KMS-11 (cell line): Measurements from ENCODE around the gene ASIC4.

Source experiments
- H2AFZ ChIP-seq: fragments of 200-600 bp; sonication (generic); 2 replicates; pipeline ENCODE4 v1.6.1; 2016; ENCODE audit warnings: antibody characterized with exemption, mixed run types, low read depth
- H3K27ac ChIP-seq: fragments of 200-600 bp; sonication (generic); 2 replicates; pipeline ENCODE4 v1.6.1; 2016; ENCODE audit warnings: mild to moderate bottlenecking, mixed run types
- H3K27me3 ChIP-seq: fragments of 200-600 bp; sonication (generic); 2 replicates; pipeline ENCODE4 v1.6.1; 2017; ENCODE audit warnings: mild to moderate bottlenecking, low read depth, mixed run types, moderate library complexity; ENCODE audit not compliant: insufficient read depth
- H3K36me3 ChIP-seq: fragments of 200-600 bp; sonication (generic); 2 replicates; pipeline ENCODE4 v1.6.1; 2017; ENCODE audit warnings: mild to moderate bottlenecking, mixed run types; ENCODE audit not compliant: insufficient read depth
- H3K4me1 ChIP-seq: fragments of 200-600 bp; sonication (generic); 2 replicates; pipeline ENCODE4 v1.6.1; 2016; ENCODE audit warnings: mild to moderate bottlenecking, low read depth, mixed run types; ENCODE audit not compliant: poor library complexity, severe bottlenecking
- H3K4me2 ChIP-seq: fragments of 200-600 bp; sonication (generic); 2 replicates; pipeline ENCODE4 v1.7.0; 2016; ENCODE audit warnings: mild to moderate bottlenecking, mixed run types
- H3K4me3 ChIP-seq: fragments of 200-600 bp; sonication (generic); IDR thresholded peaks from 2 replicates; pipeline ENCODE4 v1.6.1; 2017; ENCODE audit warnings: low read depth, low read length, mixed read lengths; ENCODE audit not compliant: insufficient read depth
- H3K79me2 ChIP-seq: fragments of 200-600 bp; sonication (generic); 2 replicates; pipeline ENCODE4 v1.6.1; 2016; ENCODE audit warnings: low read depth, mixed run types; ENCODE audit not compliant: insufficient read depth
- H3K9ac ChIP-seq: fragments of 200-600 bp; sonication (generic); 2 replicates; pipeline ENCODE4 v1.6.1; 2016; ENCODE audit warnings: mild to moderate bottlenecking, mixed run types
- H4K20me1 ChIP-seq: fragments of 200-600 bp; sonication (generic); 2 replicates; pipeline ENCODE4 v1.6.1; 2016; ENCODE audit warnings: mild to moderate bottlenecking, mixed run types; ENCODE audit not compliant: insufficient read depth
- CTCF ChIP-seq: fragments of 200-600 bp; sonication (generic); conservative IDR thresholded peaks from 2 replicates; pipeline ENCODE4 v1.6.1; 2017; ENCODE audit warnings: low read depth, mild to moderate bottlenecking, antibody characterized with exemption, low read length, moderate library complexity, mixed read lengths

Gene ASIC4

GRCh38 chr2:219488149-219488843, 26.0 kb upstream of the ASIC4 start:
- Histone ChIP-seq H2AFZ (no peak overlapping the region), H3K4me2 (no peak overlapping the region), H3K36me3 (no peaks in the 10 kb centered on the region), H4K20me1 (no peaks in the 10 kb centered on the region), H3K4me1 (no peaks in the 10 kb centered on the region), H3K9ac (no peak overlapping the region), H3K79me2 (no peaks in the 10 kb centered on the region), H3K27me3 (peaks cover 88% of the 10 kb centered on the region), H3K4me3 (no peak overlapping the region), H3K27ac (no peak overlapping the region)
- TF ChIP-seq CTCF, result no peak

- Histone ChIP-seq H3K36me3 (no peaks in the 10 kb centered on the region), H4K20me1 (no peaks in the 10 kb centered on the region), H3K27ac (no peak overlapping the region), H3K27me3 (peaks cover 91% of the 10 kb centered on the region), H3K4me2 (no peak overlapping the region), H3K4me1 (no peaks in the 10 kb centered on the region), H3K9ac (no peak overlapping the region), H2AFZ (no peak overlapping the region), H3K79me2 (no peaks in the 10 kb centered on the region), H3K4me3 (no peak overlapping the region)
- TF ChIP-seq CTCF, result no peak
Measured at GRCh38 chr2:219488844-219489194, 25.5 kb upstream of the ASIC4 start.

DNA sequence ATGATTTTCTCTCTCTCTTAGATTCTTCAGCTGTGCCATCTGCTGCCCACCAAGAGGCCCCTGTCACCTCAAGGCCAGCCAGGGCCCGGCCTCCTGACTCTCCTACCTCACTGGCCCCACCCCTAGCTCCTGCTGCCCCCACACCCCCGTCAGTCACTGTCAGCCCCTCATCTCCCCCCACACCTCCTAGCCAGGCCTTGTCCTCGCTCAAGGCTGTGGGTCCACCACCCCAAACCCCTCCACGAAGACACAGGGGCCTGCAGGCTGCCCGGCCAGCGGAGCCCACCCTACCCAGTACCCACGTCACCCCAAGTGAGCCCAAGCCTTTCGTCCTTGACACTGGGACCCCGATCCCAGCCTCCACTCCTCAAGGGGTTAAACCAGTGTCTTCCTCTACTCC, 25.0 kb upstream of the ASIC4 start:
- H3K4me2 ChIP-seq, result no peak overlapping the region

DNA sequence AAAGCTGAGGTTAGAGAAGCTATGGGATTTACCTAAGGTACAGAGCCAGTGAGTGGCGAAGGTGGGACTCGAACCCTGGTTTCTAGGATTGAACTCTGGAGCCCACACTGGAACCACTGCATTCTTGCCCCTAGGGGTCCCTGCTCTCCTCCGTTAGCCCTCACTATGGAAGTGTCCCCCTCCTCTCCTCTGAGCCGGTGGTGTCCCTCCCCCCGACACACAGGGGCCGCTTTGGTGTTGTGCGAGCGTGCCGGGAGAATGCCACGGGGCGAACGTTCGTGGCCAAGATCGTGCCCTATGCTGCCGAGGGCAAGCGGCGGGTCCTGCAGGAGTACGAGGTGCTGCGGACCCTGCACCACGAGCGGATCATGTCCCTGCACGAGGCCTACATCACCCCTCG, 24.1 kb upstream of the ASIC4 start:
- peaks cover 92% of the 10 kb centered on the region for H3K27me3 ChIP-seq

More for the DNA sequence above, 25.0 kb upstream of the ASIC4 start:
- Histone ChIP-seq H3K4me3 (no peak overlapping the region), H3K9ac (no peak overlapping the region), H4K20me1 (no peaks in the 10 kb centered on the region), H3K4me1 (no peaks in the 10 kb centered on the region), H2AFZ (no peak overlapping the region), H3K27me3 (peaks cover 91% of the 10 kb centered on the region), H3K36me3 (no peaks in the 10 kb centered on the region), H3K27ac (no peak overlapping the region), H3K79me2 (no peaks in the 10 kb centered on the region)
- no peak for TF ChIP-seq CTCF

More for the DNA sequence above, 24.1 kb upstream of the ASIC4 start:
- Histone ChIP-seq H3K4me1 (no peaks in the 10 kb centered on the region), H3K4me3 (no peak overlapping the region), H2AFZ (no peak overlapping the region), H3K9ac (no peak overlapping the region), H3K79me2 (no peaks in the 10 kb centered on the region), H4K20me1 (no peaks in the 10 kb centered on the region), H3K4me2 (no peak overlapping the region), H3K27ac (no peak overlapping the region), H3K36me3 (no peaks in the 10 kb centered on the region)
- no peak for TF ChIP-seq CTCF
